ENCODE results near the gene R3HDM4. TPM values are rescaled to one million over a fixed set of nuclear protein-coding genes. Genes with fewer than 3 reads are reported as not detected.

R3HDM4 gene
- total and polyA plus RNA-seq, 2 donors (not counting 3 experiments of a cell fraction or from before 2014, with no cell fraction given) = 51.8 to 53.9 TPM

DNA sequence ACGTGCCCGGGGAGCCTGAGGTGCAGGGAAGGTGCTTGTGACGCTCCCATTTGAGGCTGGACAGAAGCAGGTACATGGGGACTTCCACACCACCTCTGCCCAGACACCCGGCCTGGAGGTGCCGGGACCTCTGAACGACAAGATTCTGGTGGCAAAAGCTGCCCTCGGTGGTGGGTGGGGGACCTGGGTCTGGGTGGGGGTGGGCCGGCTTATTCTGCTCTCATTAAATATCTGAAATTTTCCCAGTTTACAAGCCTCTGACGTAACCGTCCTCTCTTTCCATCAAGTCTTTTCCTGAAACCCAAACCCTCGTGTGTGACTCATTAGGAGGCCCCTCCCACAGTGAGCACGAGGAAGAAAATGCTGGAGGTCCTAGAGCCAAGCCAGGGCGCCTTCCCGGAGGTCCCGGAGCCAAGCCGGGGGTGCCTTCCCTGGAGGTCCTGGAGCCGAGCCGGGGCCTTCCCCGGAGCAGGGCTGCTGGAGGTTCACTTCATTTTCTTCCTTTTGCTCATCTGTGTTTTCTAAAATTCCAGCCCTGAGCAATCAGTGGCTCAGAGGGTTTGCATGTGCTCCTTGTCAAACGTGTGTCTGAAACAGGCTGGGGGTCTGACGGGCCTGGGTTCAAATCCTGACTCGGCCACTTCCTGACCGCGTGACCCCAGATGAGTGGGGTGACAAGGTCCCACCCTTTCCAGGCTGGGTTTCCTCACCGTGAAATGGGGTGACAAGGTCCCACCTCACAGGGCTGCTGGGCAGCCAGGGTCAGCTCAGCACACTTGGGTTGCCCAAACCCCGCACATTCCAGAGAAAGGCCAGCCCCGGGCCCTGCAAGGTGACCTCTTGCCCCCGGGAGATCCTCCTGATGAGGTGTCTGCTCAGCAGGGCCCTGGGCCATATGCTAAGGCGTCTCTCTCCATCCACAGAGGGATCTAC, 43.5 kb downstream of the R3HDM4 start:
- TF ChIP-seq JUN (IDR thresholded peaks at IDR 0.05; ENCODE audit: borderline replicate concordance, insufficient read depth, insufficient read length, low read depth) = peak; percentile 74
- TF ChIP-seq, protein P1, sequence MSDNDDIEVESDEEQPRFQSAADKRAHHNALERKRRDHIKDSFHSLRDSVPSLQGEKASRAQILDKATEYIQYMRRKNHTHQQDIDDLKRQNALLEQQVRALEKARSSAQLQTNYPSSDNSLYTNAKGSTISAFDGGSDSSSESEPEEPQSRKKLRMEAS (IDR thresholded peaks at IDR 0.05; ENCODE audit: insufficient read depth, insufficient read length) = no peak
- peak; percentile 69 for TF ChIP-seq FOS (IDR thresholded peaks at IDR 0.05; ENCODE audit: borderline replicate concordance, insufficient read depth, low read length)
- TF ChIP-seq POLR2A (IDR thresholded peaks at IDR 0.05; ENCODE audit: low read depth, low read length) = no peak
- peak; percentile 85 for FAIRE-seq
- Histone ChIP-seq H3K4me2 (ENCODE audit: insufficient read depth, low read length) (no peak overlapping the region), H3K4me1 (ENCODE audit: control insufficient read depth, extremely low read depth, insufficient read depth, low read length) (peaks cover 9% of the 10 kb centered on the region), H3K9ac (replicated peaks; ENCODE audit: extremely low read depth, insufficient read depth, low read length) (no peak overlapping the region), H3K79me2 (ENCODE audit: control insufficient read depth, insufficient read depth, low read length) (no peaks in the 10 kb centered on the region), H3K27me3 (ENCODE audit: control insufficient read depth in 2 of 2, insufficient read depth in 2 of 2, low read length in 2 of 2) (no peaks in the 10 kb centered on the region), H3K36me3 (ENCODE audit: control insufficient read depth in 2 of 2, extremely low read depth in 1 of 2, insufficient read depth in 2 of 2, low read length in 2 of 2) (peaks cover 0 to 13% of the 10 kb centered on the region in 2 experiments), H3K27ac (ENCODE audit: insufficient read depth, low read depth, low read length) (peak overlapping the region; percentile 44), H3K9me1 (replicated peaks; ENCODE audit: control insufficient read depth, extremely low read depth, insufficient read depth, low read length) (no peaks in the 10 kb centered on the region), H4K20me1 (replicated peaks; ENCODE audit: control insufficient read depth, extremely low read depth, insufficient read depth, low read length) (no peaks in the 10 kb centered on the region), H3K4me3 (replicated peaks in 1 of 3; ENCODE audit: insufficient read depth in 1 of 3, low read depth in 1 of 3, low read length in 3 of 3) (no peak overlapping the region), H2AFZ (ENCODE audit: low read depth, low read length) (no peak overlapping the region), H3K9me3 (replicated peaks; ENCODE audit: control insufficient read depth, insufficient read depth, low read length) (no peaks in the 10 kb centered on the region)
- ChIA-PET CTCF (no interaction called here), POLR2A (no interaction called here)
- peak; percentile 88 for DNase-seq (ENCODE audit: low read depth, low spot score)
- intact Hi-C loops (cut with micrococcal nuclease) (loop anchor here (1.0 kb wide), 1 partner anchor 206 kb away; the partner anchor contains the start of gene RNF126), dilution Hi-C loops (cut with MboI; ENCODE audit: extremely low pct_ligation_motif_present, low sequenced_read_pairs) (no loop called here)
- no TSS peak for BruUV-seq (replicated peaks)

DNA sequence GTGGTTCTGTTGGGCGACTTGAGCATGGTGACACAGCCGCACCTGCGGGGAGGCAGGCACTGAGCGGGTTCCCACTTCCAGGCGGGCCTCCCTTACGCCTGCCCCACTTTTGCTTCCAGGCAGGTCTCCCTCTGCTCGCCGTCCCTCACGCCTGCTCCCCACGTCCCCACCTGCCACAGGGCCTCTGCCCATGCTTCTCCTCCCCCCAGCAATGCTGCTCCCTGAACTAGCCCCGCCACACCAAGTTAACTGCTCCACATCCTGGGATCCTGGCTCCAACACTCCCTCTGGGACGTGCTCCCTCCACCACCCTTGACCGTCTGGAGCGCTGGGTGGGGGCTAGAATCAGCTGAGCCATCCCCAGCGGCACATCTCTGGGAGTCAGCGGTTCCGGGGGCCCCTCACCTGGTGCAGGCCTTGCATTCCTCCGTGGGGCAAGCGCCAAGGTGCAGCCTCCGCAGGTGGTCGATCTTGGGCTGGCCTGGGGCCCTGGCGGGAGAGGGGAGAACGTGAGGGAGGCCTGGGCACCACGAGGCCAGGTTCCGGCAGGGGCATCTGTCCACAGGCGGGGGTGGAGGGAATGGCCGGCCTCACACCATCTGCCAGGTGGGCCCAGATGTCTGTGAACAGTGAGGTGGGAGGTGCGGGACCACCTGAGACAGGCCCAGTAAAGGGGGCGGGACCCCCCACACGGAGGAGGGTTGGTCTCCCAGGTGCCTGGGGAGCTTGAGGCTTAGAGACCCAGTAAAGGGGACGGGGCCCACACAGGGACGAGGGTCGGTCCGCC, 44.4 kb downstream of the R3HDM4 start:
- H3K27ac ChIP-seq (ENCODE audit: insufficient read depth, low read depth, low read length) = peak overlapping the region; percentile 36
- ChIA-PET POLR2A (no interaction called here), CTCF (no interaction called here)
- peaks cover 0 to 13% of the 10 kb centered on the region in 2 experiments for H3K36me3 ChIP-seq (ENCODE audit: control insufficient read depth in 2 of 2, extremely low read depth in 1 of 2, insufficient read depth in 2 of 2, low read length in 2 of 2)
- H3K4me1 ChIP-seq (ENCODE audit: control insufficient read depth, extremely low read depth, insufficient read depth, low read length) = peaks cover 9% of the 10 kb centered on the region
- no TSS peak for BruUV-seq (replicated peaks)
- no peak overlapping the region for H3K4me3 ChIP-seq (replicated peaks in 1 of 3; ENCODE audit: insufficient read depth in 1 of 3, low read depth in 1 of 3, low read length in 3 of 3)
- dilution Hi-C loops (cut with MboI; ENCODE audit: extremely low pct_ligation_motif_present, low sequenced_read_pairs) (no loop called here), intact Hi-C loops (cut with micrococcal nuclease) (loop anchor here (1.0 kb wide), 1 partner anchor 205 kb away; the partner anchor contains the start of gene RNF126)
- H4K20me1 ChIP-seq (replicated peaks; ENCODE audit: control insufficient read depth, extremely low read depth, insufficient read depth, low read length) = no peaks in the 10 kb centered on the region
- H3K4me2 ChIP-seq (ENCODE audit: insufficient read depth, low read length) = no peak overlapping the region
- no peaks in the 10 kb centered on the region for H3K27me3 ChIP-seq (ENCODE audit: control insufficient read depth in 2 of 2, insufficient read depth in 2 of 2, low read length in 2 of 2)
- TF ChIP-seq, protein P2, sequence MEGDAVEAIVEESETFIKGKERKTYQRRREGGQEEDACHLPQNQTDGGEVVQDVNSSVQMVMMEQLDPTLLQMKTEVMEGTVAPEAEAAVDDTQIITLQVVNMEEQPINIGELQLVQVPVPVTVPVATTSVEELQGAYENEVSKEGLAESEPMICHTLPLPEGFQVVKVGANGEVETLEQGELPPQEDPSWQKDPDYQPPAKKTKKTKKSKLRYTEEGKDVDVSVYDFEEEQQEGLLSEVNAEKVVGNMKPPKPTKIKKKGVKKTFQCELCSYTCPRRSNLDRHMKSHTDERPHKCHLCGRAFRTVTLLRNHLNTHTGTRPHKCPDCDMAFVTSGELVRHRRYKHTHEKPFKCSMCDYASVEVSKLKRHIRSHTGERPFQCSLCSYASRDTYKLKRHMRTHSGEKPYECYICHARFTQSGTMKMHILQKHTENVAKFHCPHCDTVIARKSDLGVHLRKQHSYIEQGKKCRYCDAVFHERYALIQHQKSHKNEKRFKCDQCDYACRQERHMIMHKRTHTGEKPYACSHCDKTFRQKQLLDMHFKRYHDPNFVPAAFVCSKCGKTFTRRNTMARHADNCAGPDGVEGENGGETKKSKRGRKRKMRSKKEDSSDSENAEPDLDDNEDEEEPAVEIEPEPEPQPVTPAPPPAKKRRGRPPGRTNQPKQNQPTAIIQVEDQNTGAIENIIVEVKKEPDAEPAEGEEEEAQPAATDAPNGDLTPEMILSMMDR (IDR thresholded peaks at IDR 0.05; ENCODE audit: extremely low read depth in 1 of 2, insufficient read depth in 1 of 2, low read depth in 1 of 2, low read length in 2 of 2) = no peak
- TF ChIP-seq FOS (IDR thresholded peaks at IDR 0.05; ENCODE audit: borderline replicate concordance, insufficient read depth, low read length) (no peak), POLR2AphosphoS5 (IDR thresholded peaks at IDR 0.05; ENCODE audit: insufficient read depth, low read depth, low read length) (no peak)
- no peaks in the 10 kb centered on the region for H3K9me3 ChIP-seq (replicated peaks; ENCODE audit: control insufficient read depth, insufficient read depth, low read length)
- no peak overlapping the region for H2AFZ ChIP-seq (ENCODE audit: low read depth, low read length)
- no peak for FAIRE-seq
- no peaks in the 10 kb centered on the region for H3K79me2 ChIP-seq (ENCODE audit: control insufficient read depth, insufficient read depth, low read length)
- no peak for DNase-seq (ENCODE audit: low read depth, low spot score)
- no peak overlapping the region for H3K9ac ChIP-seq (replicated peaks; ENCODE audit: extremely low read depth, insufficient read depth, low read length)
- no peaks in the 10 kb centered on the region for H3K9me1 ChIP-seq (replicated peaks; ENCODE audit: control insufficient read depth, extremely low read depth, insufficient read depth, low read length)

Measured in endothelial cell of umbilical vein (primary cell).